Measurements from ENCODE around the gene HMCN1.

DNA sequence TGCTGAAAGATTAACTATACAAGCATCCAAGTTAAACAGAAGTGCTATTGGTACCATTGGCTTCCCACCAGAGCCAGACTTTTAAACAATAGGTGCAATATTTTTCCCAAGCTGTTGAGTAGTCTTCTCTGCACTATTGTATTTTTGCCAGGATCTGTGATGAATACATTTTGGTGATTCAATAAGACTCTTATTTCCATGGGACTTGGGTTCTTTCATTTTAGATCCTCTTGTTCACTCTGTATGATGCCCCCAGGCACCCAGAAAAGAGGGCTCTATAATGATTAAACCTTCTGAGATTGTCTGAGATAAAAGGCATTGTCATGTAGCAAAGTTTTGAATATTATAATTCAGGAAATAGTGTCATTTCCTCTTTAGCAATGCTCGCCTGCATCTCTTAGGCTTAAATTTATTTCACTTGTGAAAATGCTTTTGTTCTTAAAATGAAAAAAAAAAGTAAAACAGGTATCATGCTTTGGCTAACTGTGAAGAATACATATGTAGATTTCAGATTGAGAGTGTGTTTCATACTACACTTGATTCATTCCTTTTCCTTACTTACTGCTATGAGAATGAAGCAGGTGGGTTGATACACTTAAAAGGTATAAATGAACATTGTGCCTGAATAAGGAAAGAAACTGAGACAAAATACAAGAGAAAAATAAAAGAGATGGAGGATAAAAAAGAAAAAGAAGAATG lies 275.0 kb downstream of the HMCN1 start:
- TF ChIP-seq, protein P1, sequence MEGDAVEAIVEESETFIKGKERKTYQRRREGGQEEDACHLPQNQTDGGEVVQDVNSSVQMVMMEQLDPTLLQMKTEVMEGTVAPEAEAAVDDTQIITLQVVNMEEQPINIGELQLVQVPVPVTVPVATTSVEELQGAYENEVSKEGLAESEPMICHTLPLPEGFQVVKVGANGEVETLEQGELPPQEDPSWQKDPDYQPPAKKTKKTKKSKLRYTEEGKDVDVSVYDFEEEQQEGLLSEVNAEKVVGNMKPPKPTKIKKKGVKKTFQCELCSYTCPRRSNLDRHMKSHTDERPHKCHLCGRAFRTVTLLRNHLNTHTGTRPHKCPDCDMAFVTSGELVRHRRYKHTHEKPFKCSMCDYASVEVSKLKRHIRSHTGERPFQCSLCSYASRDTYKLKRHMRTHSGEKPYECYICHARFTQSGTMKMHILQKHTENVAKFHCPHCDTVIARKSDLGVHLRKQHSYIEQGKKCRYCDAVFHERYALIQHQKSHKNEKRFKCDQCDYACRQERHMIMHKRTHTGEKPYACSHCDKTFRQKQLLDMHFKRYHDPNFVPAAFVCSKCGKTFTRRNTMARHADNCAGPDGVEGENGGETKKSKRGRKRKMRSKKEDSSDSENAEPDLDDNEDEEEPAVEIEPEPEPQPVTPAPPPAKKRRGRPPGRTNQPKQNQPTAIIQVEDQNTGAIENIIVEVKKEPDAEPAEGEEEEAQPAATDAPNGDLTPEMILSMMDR (conservative IDR thresholded peaks at IDR 0.05) = no peak
- no peak for TF ChIP-seq EZH2 (IDR thresholded peaks at IDR 0.05; ENCODE audit: low read depth)
